Measurements from ENCODE around the gene TMTC1.

TMTC1 gene

DNA sequence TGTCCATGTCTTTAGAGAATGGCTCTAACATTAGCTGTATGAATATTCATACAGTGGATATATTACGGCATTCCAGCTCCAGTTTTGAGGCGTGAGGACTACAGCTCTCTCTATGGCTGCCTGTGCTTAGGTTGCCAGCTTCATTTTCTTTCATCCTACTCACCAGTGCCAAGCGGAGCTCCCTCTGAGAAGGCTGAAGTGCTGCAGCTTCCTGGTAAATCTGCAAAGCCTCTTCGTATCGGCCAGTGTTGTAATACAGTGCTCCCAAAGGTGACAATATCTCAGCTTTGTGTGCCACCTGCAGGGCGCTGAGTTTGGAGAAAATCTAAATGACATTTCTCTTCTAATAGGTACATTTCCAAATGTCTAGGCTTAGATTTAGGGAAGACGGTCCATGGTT lies 266.5 kb downstream of the TMTC1 start:
- Histone ChIP-seq H2AFZ (ENCODE audit: low read depth, low read length) (peak overlapping the region; percentile 79), H3K4me2 (ENCODE audit: low read length) (peak overlapping the region; percentile 56), H4K20me1 (ENCODE audit: insufficient read depth, low read length) (no peaks in the 10 kb centered on the region), H3K27me3 (ENCODE audit: low read depth, low read length) (peaks cover 5% of the 10 kb centered on the region; the same call in 1 of the 2 replicates), H3K79me2 (ENCODE audit: low read length) (no peaks in the 10 kb centered on the region), H3K27ac (ENCODE audit: low read length) (no peak overlapping the region), H3K9me3 (ENCODE audit: insufficient read depth, low read length) (no peaks in the 10 kb centered on the region), H3K36me3 (replicated peaks; ENCODE audit: low read depth, low read length) (no peaks in the 10 kb centered on the region), H3K4me3 (ENCODE audit: low read length) (peak overlapping the region; percentile 54), H3K4me1 (ENCODE audit: low read length) (peaks cover 16% of the 10 kb centered on the region), H3K9ac (ENCODE audit: low read length) (no peak overlapping the region)
- peak; percentile 66 for TF ChIP-seq CTCF (IDR thresholded peaks at IDR 0.05; ENCODE audit: low read depth, low read length)
- no peak for TF ChIP-seq EZH2phosphoT487 (IDR thresholded peaks at IDR 0.05; ENCODE audit: low read depth)

DNA sequence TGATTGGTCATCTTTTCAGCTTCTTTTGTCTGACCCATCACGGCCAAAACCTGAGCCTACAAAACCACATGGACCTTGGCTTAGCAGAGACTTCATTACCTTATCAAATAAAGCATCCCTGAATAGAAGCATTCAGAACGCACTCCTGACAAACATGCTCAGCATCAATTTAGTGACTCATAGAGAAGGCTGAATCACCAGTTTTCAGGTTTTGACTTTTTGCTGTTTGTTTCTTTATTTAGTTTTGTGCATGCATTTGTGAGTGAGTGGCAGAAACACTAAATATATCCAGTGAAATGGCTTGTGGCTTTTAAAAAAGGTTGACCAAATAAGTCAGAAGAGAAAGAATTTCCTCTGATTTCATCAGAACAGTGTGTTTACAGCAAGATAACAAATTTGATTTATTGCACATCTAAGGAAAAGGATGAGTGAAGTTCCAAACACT lies 267.3 kb downstream of the TMTC1 start:
- Histone ChIP-seq H3K36me3 (replicated peaks; ENCODE audit: low read depth, low read length) (no peaks in the 10 kb centered on the region), H3K9me3 (ENCODE audit: insufficient read depth, low read length) (no peaks in the 10 kb centered on the region), H3K4me2 (ENCODE audit: low read length) (no peak overlapping the region), H3K27ac (ENCODE audit: low read length) (no peak overlapping the region), H3K9ac (ENCODE audit: low read length) (no peak overlapping the region), H4K20me1 (ENCODE audit: insufficient read depth, low read length) (no peaks in the 10 kb centered on the region), H2AFZ (ENCODE audit: low read depth, low read length) (no peak overlapping the region), H3K4me3 (ENCODE audit: low read length) (no peak overlapping the region), H3K4me1 (ENCODE audit: low read length) (peaks cover 16% of the 10 kb centered on the region), H3K27me3 (ENCODE audit: low read depth, low read length) (peaks cover 5% of the 10 kb centered on the region; the same call in 1 of the 2 replicates), H3K79me2 (ENCODE audit: low read length) (no peaks in the 10 kb centered on the region)
- no peak for TF ChIP-seq EZH2phosphoT487 (IDR thresholded peaks at IDR 0.05; ENCODE audit: low read depth)
- no peak for TF ChIP-seq CTCF (IDR thresholded peaks at IDR 0.05; ENCODE audit: low read depth, low read length)

- Histone ChIP-seq H3K36me3 (replicated peaks; ENCODE audit: low read depth, low read length) (no peaks in the 10 kb centered on the region), H3K9ac (ENCODE audit: low read length) (no peak overlapping the region), H3K27me3 (ENCODE audit: low read depth, low read length) (peaks cover 13% of the 10 kb centered on the region; the same call in 1 of the 2 replicates), H3K79me2 (ENCODE audit: low read length) (no peaks in the 10 kb centered on the region), H3K4me2 (ENCODE audit: low read length) (no peak overlapping the region), H2AFZ (ENCODE audit: low read depth, low read length) (no peak overlapping the region), H3K27ac (ENCODE audit: low read length) (no peak overlapping the region), H3K4me1 (ENCODE audit: low read length) (no peaks in the 10 kb centered on the region), H3K9me3 (ENCODE audit: insufficient read depth, low read length) (no peaks in the 10 kb centered on the region), H3K4me3 (ENCODE audit: low read length) (no peak overlapping the region), H4K20me1 (ENCODE audit: insufficient read depth, low read length) (no peaks in the 10 kb centered on the region)
- TF ChIP-seq EZH2phosphoT487 (IDR thresholded peaks at IDR 0.05; ENCODE audit: low read depth) (no peak), CTCF (IDR thresholded peaks at IDR 0.05; ENCODE audit: low read depth, low read length) (no peak)
These were observed 273.1 kb downstream of the TMTC1 start for GRCh38 chr12:29510591-29511185.

DNA sequence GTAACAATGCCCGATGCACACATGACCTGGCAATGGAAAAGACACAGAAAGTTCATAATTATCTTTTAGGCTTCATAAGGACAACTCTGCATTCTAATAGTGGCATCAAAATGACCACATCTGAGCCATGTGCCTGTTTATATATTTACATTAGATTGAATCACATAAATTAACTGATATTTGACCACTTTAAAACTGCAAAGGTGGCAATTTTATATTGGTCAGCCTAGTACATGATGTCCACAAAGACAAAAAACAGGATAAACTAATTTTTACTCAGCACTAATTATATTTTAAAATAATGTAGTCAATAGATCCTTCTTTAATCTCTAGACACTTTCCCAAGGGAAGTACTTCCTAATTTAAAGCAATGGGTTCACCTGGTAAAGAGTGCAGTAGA lies 274.2 kb downstream of the TMTC1 start:
- Histone ChIP-seq H3K27ac (ENCODE audit: low read length) (no peak overlapping the region), H3K4me1 (ENCODE audit: low read length) (no peaks in the 10 kb centered on the region), H3K36me3 (replicated peaks; ENCODE audit: low read depth, low read length) (no peaks in the 10 kb centered on the region), H3K4me3 (ENCODE audit: low read length) (no peak overlapping the region), H2AFZ (ENCODE audit: low read depth, low read length) (no peak overlapping the region), H3K4me2 (ENCODE audit: low read length) (no peak overlapping the region), H3K27me3 (ENCODE audit: low read depth, low read length) (peaks cover 13% of the 10 kb centered on the region; the same call in 1 of the 2 replicates), H3K9me3 (ENCODE audit: insufficient read depth, low read length) (no peaks in the 10 kb centered on the region), H3K9ac (ENCODE audit: low read length) (no peak overlapping the region), H3K79me2 (ENCODE audit: low read length) (no peaks in the 10 kb centered on the region), H4K20me1 (ENCODE audit: insufficient read depth, low read length) (no peaks in the 10 kb centered on the region)
- TF ChIP-seq CTCF (IDR thresholded peaks at IDR 0.05; ENCODE audit: low read depth, low read length), result no peak
- no peak for TF ChIP-seq EZH2phosphoT487 (IDR thresholded peaks at IDR 0.05; ENCODE audit: low read depth)

Measured in OCI-LY3 (cell line).